GM12874 (cell line): ENCODE data around the gene CAPRIN1.

Experiments used
- TF ChIP-seq, protein P1 (sequence below): IDR thresholded peaks from 2 replicates; pipeline ENCODE4 v1.5.1; 2011; ENCODE audit warnings: low read depth, mild to moderate bottlenecking, control low read depth, low read length, moderate library complexity; ENCODE audit not compliant: insufficient read depth

The CAPRIN1 gene

DNA sequence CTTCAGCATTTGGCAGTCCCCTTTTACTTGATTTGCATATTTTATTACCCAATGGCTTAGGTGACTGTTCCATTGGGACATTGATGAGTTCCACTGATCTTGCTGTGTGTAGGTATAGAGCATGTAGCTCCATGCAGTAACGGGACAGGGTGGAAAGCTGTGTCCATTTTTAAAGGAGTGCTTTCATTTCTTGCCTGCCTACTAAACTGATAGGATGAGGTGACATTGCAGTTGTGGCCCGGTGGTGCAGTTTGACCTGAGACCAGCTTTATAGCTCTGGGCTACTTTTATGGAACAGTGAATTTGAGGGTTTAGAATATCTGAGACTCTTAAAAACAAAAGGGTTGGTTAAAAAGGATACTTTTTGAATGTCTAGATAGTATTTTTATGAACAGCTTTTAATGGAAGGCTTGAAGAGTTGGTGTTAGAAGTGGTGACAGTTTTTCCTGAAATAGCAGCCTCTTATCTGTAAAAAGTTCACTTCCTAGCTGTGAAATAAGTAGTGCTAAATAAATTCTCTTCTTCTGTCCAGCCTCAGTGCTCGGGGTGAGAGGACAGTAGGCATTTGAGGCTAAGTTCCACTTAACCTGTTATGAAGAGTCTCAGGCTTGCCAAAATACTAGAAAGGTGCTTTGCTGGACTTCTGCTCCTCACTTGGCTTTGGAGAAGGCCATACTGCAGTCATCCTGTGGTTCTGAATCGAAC lies 80.9 kb downstream of the CAPRIN1 start:
- TF ChIP-seq, protein P1, sequence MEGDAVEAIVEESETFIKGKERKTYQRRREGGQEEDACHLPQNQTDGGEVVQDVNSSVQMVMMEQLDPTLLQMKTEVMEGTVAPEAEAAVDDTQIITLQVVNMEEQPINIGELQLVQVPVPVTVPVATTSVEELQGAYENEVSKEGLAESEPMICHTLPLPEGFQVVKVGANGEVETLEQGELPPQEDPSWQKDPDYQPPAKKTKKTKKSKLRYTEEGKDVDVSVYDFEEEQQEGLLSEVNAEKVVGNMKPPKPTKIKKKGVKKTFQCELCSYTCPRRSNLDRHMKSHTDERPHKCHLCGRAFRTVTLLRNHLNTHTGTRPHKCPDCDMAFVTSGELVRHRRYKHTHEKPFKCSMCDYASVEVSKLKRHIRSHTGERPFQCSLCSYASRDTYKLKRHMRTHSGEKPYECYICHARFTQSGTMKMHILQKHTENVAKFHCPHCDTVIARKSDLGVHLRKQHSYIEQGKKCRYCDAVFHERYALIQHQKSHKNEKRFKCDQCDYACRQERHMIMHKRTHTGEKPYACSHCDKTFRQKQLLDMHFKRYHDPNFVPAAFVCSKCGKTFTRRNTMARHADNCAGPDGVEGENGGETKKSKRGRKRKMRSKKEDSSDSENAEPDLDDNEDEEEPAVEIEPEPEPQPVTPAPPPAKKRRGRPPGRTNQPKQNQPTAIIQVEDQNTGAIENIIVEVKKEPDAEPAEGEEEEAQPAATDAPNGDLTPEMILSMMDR, result no peak

DNA sequence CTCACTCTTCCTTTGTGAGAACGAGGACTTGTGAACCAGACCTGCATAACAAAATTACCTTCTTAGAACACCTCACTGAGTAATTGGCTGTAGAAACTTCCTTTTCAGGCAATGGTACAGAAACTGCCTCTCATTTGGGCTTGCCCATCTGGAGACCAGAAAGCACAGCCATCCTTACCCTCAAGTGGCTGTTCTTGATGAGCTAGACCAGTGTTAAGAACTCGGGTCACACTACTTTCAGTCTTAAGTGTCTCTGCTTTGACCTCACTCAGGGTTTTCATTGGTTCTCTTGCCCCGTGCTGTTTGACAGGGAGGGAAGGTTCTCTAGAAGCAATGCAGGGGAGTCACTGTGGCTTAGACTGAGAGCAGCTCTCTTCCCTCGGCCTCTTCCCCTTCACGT lies 83.2 kb downstream of the CAPRIN1 start:
- TF ChIP-seq, protein P1, result no peak

DNA sequence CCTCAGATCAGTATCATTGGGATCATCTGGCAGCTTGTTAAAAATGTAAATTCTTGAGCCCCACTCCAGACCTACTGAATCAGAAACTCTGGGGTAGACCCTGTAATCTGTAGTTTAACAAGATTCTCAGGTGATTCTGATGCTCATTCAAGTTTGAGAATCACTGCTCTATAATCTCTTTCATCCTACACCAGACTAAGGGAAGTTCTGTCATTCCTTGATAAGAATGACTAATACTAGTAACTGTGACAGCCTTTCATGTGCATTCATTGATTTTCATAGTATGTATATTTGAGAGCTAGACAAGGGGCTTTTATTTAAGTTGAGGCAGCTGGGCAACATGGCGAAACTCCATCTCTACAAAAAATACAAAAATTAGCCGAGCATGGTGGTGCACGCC lies 83.9 kb downstream of the CAPRIN1 start:
- TF ChIP-seq, protein P1, result no peak

DNA sequence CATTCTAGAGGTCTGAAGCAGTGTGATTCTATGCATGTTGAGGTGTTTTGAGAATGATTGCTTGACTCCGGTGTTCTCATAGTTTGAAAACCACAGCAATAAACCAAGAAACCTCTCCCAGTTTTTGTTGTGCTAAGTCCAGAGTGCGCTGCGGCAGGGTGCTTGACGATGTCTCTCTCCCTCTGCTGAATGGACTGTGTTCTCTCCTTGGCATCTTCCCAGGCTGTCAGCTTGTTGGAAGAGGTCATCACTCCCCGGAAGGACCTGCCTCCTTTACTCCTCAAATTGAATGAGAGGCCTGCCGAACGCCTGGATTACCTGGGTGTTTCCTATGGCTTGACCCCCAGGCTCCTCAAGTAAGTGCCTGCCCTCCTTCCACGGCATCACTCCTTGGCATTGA lies 84.9 kb downstream of the CAPRIN1 start:
- TF ChIP-seq, protein P1, result no peak

DNA sequence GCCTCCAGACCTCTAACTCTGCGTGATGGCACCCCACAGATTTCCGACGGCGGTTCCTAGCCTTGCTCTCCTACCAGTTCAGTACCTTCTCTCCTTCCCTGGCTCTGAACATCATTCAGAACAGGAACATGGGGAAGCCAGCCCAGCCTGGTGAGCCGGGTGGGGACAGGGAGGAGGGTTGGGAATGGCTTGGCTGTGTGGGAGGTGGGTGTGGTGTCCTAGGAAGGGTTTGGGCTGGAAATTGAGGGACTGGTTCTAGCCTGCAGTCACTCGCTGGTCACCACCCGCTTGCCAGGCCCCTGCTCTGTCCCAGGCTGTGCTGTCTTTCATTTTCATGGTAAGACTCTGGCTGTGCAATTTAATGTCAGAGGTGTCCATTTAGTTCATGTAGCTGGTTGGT lies 87.8 kb downstream of the CAPRIN1 start:
- TF ChIP-seq, protein P1, result no peak

DNA sequence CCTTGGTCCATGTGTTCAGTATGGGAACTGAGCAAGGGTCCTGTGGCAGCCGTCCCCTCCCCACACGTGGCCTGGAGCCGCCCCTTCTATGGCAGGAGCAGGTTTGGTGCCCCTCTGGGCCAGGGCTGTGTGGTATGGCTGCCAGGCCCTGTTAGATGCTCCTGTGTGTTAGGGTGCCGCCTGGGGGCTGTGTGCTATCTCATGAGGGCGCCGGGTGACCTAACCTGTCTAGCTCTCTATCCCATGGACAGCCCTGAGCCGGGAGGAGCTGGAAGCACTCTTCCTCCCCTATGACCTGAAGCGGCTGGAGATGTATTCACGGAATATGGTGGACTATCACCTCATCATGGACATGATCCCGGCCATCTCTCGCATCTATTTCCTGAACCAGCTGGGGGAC lies 88.6 kb downstream of the CAPRIN1 start:
- TF ChIP-seq, protein P1, result no peak

DNA sequence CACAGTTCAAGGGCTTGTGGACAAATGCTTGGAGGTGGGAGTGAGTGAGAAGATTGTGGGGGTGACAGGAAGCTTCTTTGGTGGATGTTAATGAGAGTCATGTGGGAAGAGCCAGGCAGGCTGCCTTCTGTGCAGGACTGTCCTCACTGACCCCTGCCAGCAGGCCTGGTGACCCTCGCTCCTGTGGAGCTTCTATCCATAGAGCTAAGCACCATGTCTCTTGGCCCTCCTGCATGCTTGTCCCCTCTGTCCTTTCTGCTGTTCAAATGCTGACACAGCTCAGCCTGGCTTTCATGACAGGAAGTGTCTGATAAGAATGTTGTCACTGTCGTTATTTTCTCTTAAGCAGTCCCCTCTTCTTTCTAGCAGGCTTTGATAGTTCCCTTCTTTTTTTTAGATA lies 91.5 kb downstream of the CAPRIN1 start:
- TF ChIP-seq, protein P1, result no peak
